Measurements from ENCODE around the gene TANGO2. TPM values are rescaled to one million over a fixed set of nuclear protein-coding genes. Genes with fewer than 3 reads are reported as not detected.

The TANGO2 gene
- total and polyA plus RNA-seq, 5 donors from 2014 or later: 39.5 to 48.4 (median 43.2) TPM

- Histone ChIP-seq H3K27ac (ENCODE audit: insufficient read depth, low read length, poor library complexity, severe bottlenecking) (no peak overlapping the region), H3K27me3 (ENCODE audit: control insufficient read depth, insufficient read depth, low read length) (no peaks in the 10 kb centered on the region), H3K36me3 (ENCODE audit: control insufficient read depth, insufficient read depth, low read length) (peaks cover 37% of the 10 kb centered on the region), H3K4me3 (ENCODE audit: low read depth, low read length) (no peak overlapping the region), H3K4me1 (ENCODE audit: control insufficient read depth, insufficient read depth, low read length, poor library complexity, severe bottlenecking) (no peaks in the 10 kb centered on the region), H3K9me3 (ENCODE audit: control insufficient read depth in 2 of 2, low read length in 2 of 2) (no peaks in the 10 kb centered on the region)
- H3K27ac Mint-ChIP-seq: no peak overlapping the region
- no peaks in the 10 kb centered on the region for H3K27me3 Mint-ChIP-seq
- H3K36me3 Mint-ChIP-seq: peaks cover 22% of the 10 kb centered on the region
- ATAC-seq (ENCODE audit: low read depth in 2 of 2) (no peak), DNase-seq (no peak)
- H3K4me3 Mint-ChIP-seq: no peak overlapping the region
- peaks cover 0 to 11% (median 1%) of the 10 kb centered on the region in 4 donors for H3K4me1 Mint-ChIP-seq
- H3K9me3 Mint-ChIP-seq: no peaks in the 10 kb centered on the region
Measured at GRCh38 chr22:20062043-20062765, 41.3 kb downstream of the TANGO2 start.

- H3K36me3 ChIP-seq (ENCODE audit: control insufficient read depth, insufficient read depth, low read length): peaks cover 37% of the 10 kb centered on the region
- ATAC-seq (ENCODE audit: low read depth in 2 of 2): no peak
- Mint-ChIP-seq H3K27me3 (no peaks in the 10 kb centered on the region), H3K4me1 (peaks cover 0 to 11% (median 1%) of the 10 kb centered on the region in 4 donors), H3K4me3 (no peak overlapping the region), H3K27ac (no peak overlapping the region), H3K9me3 (no peaks in the 10 kb centered on the region), H3K36me3 (peaks cover 21% of the 10 kb centered on the region)
- H3K4me3 ChIP-seq (ENCODE audit: low read depth, low read length): no peak overlapping the region
- no peak overlapping the region for H3K27ac ChIP-seq (ENCODE audit: insufficient read depth, low read length, poor library complexity, severe bottlenecking)
- no peaks in the 10 kb centered on the region for H3K4me1 ChIP-seq (ENCODE audit: control insufficient read depth, insufficient read depth, low read length, poor library complexity, severe bottlenecking)
- no peaks in the 10 kb centered on the region for H3K27me3 ChIP-seq (ENCODE audit: control insufficient read depth, insufficient read depth, low read length)
- no peak for DNase-seq
- H3K9me3 ChIP-seq (ENCODE audit: control insufficient read depth in 2 of 2, low read length in 2 of 2): no peaks in the 10 kb centered on the region
Measured at GRCh38 chr22:20062766-20063083, 41.8 kb downstream of the TANGO2 start.

- H3K27ac Mint-ChIP-seq: no peak overlapping the region
- Histone ChIP-seq H3K36me3 (ENCODE audit: control insufficient read depth, insufficient read depth, low read length) (peaks cover 37% of the 10 kb centered on the region), H3K27me3 (ENCODE audit: control insufficient read depth, insufficient read depth, low read length) (no peaks in the 10 kb centered on the region), H3K27ac (ENCODE audit: insufficient read depth, low read length, poor library complexity, severe bottlenecking) (no peak overlapping the region), H3K9me3 (ENCODE audit: control insufficient read depth in 2 of 2, low read length in 2 of 2) (no peaks in the 10 kb centered on the region), H3K4me1 (ENCODE audit: control insufficient read depth, insufficient read depth, low read length, poor library complexity, severe bottlenecking) (no peaks in the 10 kb centered on the region), H3K4me3 (ENCODE audit: low read depth, low read length) (no peak overlapping the region)
- H3K4me1 Mint-ChIP-seq: peaks cover 0 to 8% (median 0%) of the 10 kb centered on the region in 4 donors
- H3K36me3 Mint-ChIP-seq: peaks cover 16% of the 10 kb centered on the region
- ATAC-seq (ENCODE audit: low read depth in 2 of 2): no peak
- DNase-seq: no peak
- H3K4me3 Mint-ChIP-seq: no peak overlapping the region
- no peaks in the 10 kb centered on the region for H3K27me3 Mint-ChIP-seq
- H3K9me3 Mint-ChIP-seq: no peaks in the 10 kb centered on the region
Measured at GRCh38 chr22:20063271-20064139, 42.6 kb downstream of the TANGO2 start.

- Mint-ChIP-seq H3K36me3 (peaks cover 10% of the 10 kb centered on the region), H3K4me3 (no peak overlapping the region), H3K27ac (no peak overlapping the region), H3K9me3 (no peaks in the 10 kb centered on the region), H3K4me1 (peaks cover 0 to 2% (median 0%) of the 10 kb centered on the region in 4 donors), H3K27me3 (no peaks in the 10 kb centered on the region)
- H3K27ac ChIP-seq (ENCODE audit: insufficient read depth, low read length, poor library complexity, severe bottlenecking): no peak overlapping the region
- no peaks in the 10 kb centered on the region for H3K9me3 ChIP-seq (ENCODE audit: control insufficient read depth in 2 of 2, low read length in 2 of 2)
- H3K4me3 ChIP-seq (ENCODE audit: low read depth, low read length): no peak overlapping the region
- H3K27me3 ChIP-seq (ENCODE audit: control insufficient read depth, insufficient read depth, low read length): no peaks in the 10 kb centered on the region
- no peaks in the 10 kb centered on the region for H3K4me1 ChIP-seq (ENCODE audit: control insufficient read depth, insufficient read depth, low read length, poor library complexity, severe bottlenecking)
- H3K36me3 ChIP-seq (ENCODE audit: control insufficient read depth, insufficient read depth, low read length): peaks cover 31% of the 10 kb centered on the region
- ATAC-seq (ENCODE audit: low read depth in 2 of 2): no peak
- no peak for DNase-seq
Measured at GRCh38 chr22:20064140-20064480, 43.2 kb downstream of the TANGO2 start.

GRCh38 chr22:20064545-20065262 is 43.8 kb downstream of the TANGO2 start:
- H3K27me3 ChIP-seq (ENCODE audit: control insufficient read depth, insufficient read depth, low read length): no peaks in the 10 kb centered on the region
- DNase-seq (no peak), ATAC-seq (ENCODE audit: low read depth in 2 of 2) (no peak)
- no peak overlapping the region for H3K27ac ChIP-seq (ENCODE audit: insufficient read depth, low read length, poor library complexity, severe bottlenecking)
- H3K9me3 ChIP-seq (ENCODE audit: control insufficient read depth in 2 of 2, low read length in 2 of 2): no peaks in the 10 kb centered on the region
- H3K9me3 Mint-ChIP-seq: no peaks in the 10 kb centered on the region
- no peaks in the 10 kb centered on the region for H3K4me1 ChIP-seq (ENCODE audit: control insufficient read depth, insufficient read depth, low read length, poor library complexity, severe bottlenecking)
- no peak overlapping the region for H3K4me3 Mint-ChIP-seq
- peaks cover 7% of the 10 kb centered on the region for H3K36me3 Mint-ChIP-seq
- peaks cover 31% of the 10 kb centered on the region for H3K36me3 ChIP-seq (ENCODE audit: control insufficient read depth, insufficient read depth, low read length)
- no peak overlapping the region for H3K4me3 ChIP-seq (ENCODE audit: low read depth, low read length)
- H3K27ac Mint-ChIP-seq: no peak overlapping the region
- peaks cover 0 to 2% (median 0%) of the 10 kb centered on the region in 4 donors for H3K4me1 Mint-ChIP-seq
- H3K27me3 Mint-ChIP-seq: no peaks in the 10 kb centered on the region

GRCh38 chr22:20065896-20066616 is 45.1 kb downstream of the TANGO2 start:
- no peak for DNase-seq
- peaks cover 30% of the 10 kb centered on the region for H3K36me3 ChIP-seq (ENCODE audit: control insufficient read depth, insufficient read depth, low read length)
- H3K4me1 ChIP-seq (ENCODE audit: control insufficient read depth, insufficient read depth, low read length, poor library complexity, severe bottlenecking): no peaks in the 10 kb centered on the region
- no peak for ATAC-seq (ENCODE audit: low read depth in 2 of 2)
- H3K4me1 Mint-ChIP-seq: no peaks in the 10 kb centered on the region
- H3K9me3 ChIP-seq (ENCODE audit: control insufficient read depth in 2 of 2, low read length in 2 of 2): no peaks in the 10 kb centered on the region
- no peaks in the 10 kb centered on the region for H3K27me3 Mint-ChIP-seq
- no peaks in the 10 kb centered on the region for H3K27me3 ChIP-seq (ENCODE audit: control insufficient read depth, insufficient read depth, low read length)
- peaks cover 7% of the 10 kb centered on the region for H3K36me3 Mint-ChIP-seq
- H3K4me3 Mint-ChIP-seq: no peak overlapping the region
- H3K27ac Mint-ChIP-seq: no peak overlapping the region
- H3K9me3 Mint-ChIP-seq: no peaks in the 10 kb centered on the region
- no peak overlapping the region for H3K27ac ChIP-seq (ENCODE audit: insufficient read depth, low read length, poor library complexity, severe bottlenecking)
- H3K4me3 ChIP-seq (ENCODE audit: low read depth, low read length): no peak overlapping the region

- Mint-ChIP-seq H3K27ac (no peak overlapping the region), H3K4me1 (no peaks in the 10 kb centered on the region), H3K36me3 (peaks cover 7% of the 10 kb centered on the region), H3K27me3 (no peaks in the 10 kb centered on the region), H3K9me3 (no peaks in the 10 kb centered on the region), H3K4me3 (peak overlapping the region in 1 of 4 donors; percentile 58)
- Histone ChIP-seq H3K9me3 (ENCODE audit: control insufficient read depth in 2 of 2, low read length in 2 of 2) (no peaks in the 10 kb centered on the region), H3K36me3 (ENCODE audit: control insufficient read depth, insufficient read depth, low read length) (peaks cover 23% of the 10 kb centered on the region), H3K4me1 (ENCODE audit: control insufficient read depth, insufficient read depth, low read length, poor library complexity, severe bottlenecking) (no peaks in the 10 kb centered on the region), H3K4me3 (ENCODE audit: low read depth, low read length) (no peak overlapping the region), H3K27ac (ENCODE audit: insufficient read depth, low read length, poor library complexity, severe bottlenecking) (no peak overlapping the region), H3K27me3 (ENCODE audit: control insufficient read depth, insufficient read depth, low read length) (no peaks in the 10 kb centered on the region)
- ATAC-seq (ENCODE audit: low read depth in 2 of 2): no peak
- DNase-seq: no peak
Measured at GRCh38 chr22:20066617-20067383, 45.9 kb downstream of the TANGO2 start.
